CD4-positive, CD25-positive, alpha-beta regulatory T cell (primary cell): Measurements from ENCODE around the gene PASK. TPM values are rescaled to one million over a fixed set of nuclear protein-coding genes. Genes with fewer than 3 reads are reported as not detected.

Source experiments
- ATAC-seq, 2 donors: fragments of 150-1000 bp; cut with Tn5 transposase; one replicate each; pipeline ENCODE4 v1.10.0; 2021; ENCODE audit warnings: low read depth in 2 of 2, moderate number of reproducible peaks in 2 of 2, moderate library complexity in 1 of 2
- DNase-seq, 3 donors: peaks; one replicate each; pipeline versions ENCODE4 v3.0.0 to v3.0.0-alpha.2; 2012 to 2022; ENCODE audit warnings: mixed read lengths in 1 of 3
- H3K27ac ChIP-seq: one replicate; pipeline ENCODE4 v1.7.0; 2013; ENCODE audit warnings: mild to moderate bottlenecking, low read length; ENCODE audit not compliant: insufficient read depth, poor library complexity, severe bottlenecking
- H3K27me3 ChIP-seq: one replicate; pipeline ENCODE4 v1.7.0; 2013; ENCODE audit warnings: low read length; ENCODE audit not compliant: control insufficient read depth, insufficient read depth
- H3K36me3 ChIP-seq: one replicate; pipeline ENCODE4 v1.7.0; 2013; ENCODE audit warnings: mild to moderate bottlenecking, low read length, moderate library complexity; ENCODE audit not compliant: control insufficient read depth, insufficient read depth
- H3K4me1 ChIP-seq: 2 replicates; pipeline ENCODE4 v1.7.0; 2013; ENCODE audit warnings: mild to moderate bottlenecking, low read length; ENCODE audit not compliant: insufficient read depth, control insufficient read depth, poor library complexity, severe bottlenecking
- H3K4me3 ChIP-seq: one replicate; pipeline ENCODE4 v1.7.0; 2013; ENCODE audit warnings: low read depth, mild to moderate bottlenecking, low read length, moderate library complexity
- H3K9me3 ChIP-seq, 2 experiments: 1 replicate in 1 of 2; 2 replicates in 1 of 2; pipeline ENCODE4 v1.7.0; 2013; ENCODE audit warnings: low read length in 2 of 2, mild to moderate bottlenecking in 1 of 2, moderate library complexity in 1 of 2; ENCODE audit not compliant: control insufficient read depth in 2 of 2
- H3K27ac Mint-ChIP-seq, 3 donors: one replicate each; pipeline ENCODE4 v1.8.0; 2020 to 2022; ENCODE audit warnings: mild to moderate bottlenecking in 3 of 3, mixed read lengths in 3 of 3, moderate library complexity in 2 of 3
- H3K27me3 Mint-ChIP-seq: one replicate; pipeline ENCODE4 v1.8.0; 2022; ENCODE audit warnings: mild to moderate bottlenecking, mixed read lengths
- H3K36me3 Mint-ChIP-seq: one replicate; pipeline ENCODE4 v1.8.0; 2020; ENCODE audit warnings: mixed read lengths
- H3K4me1 Mint-ChIP-seq, 4 donors: one replicate each; pipeline ENCODE4 v1.8.0; 2020 to 2022; ENCODE audit warnings: mixed read lengths in 4 of 4, mild to moderate bottlenecking in 1 of 4
- H3K4me3 Mint-ChIP-seq, 4 donors: one replicate each; pipeline ENCODE4 v1.8.0; 2020 to 2022; ENCODE audit warnings: mild to moderate bottlenecking in 4 of 4, mixed read lengths in 4 of 4, moderate library complexity in 3 of 4
- H3K9me3 Mint-ChIP-seq, 7 donors: one replicate each; pipeline ENCODE4 v1.8.0; 2020 to 2022; ENCODE audit warnings: mixed read lengths in 7 of 7, mild to moderate bottlenecking in 3 of 7, moderate library complexity in 2 of 7
- polyA plus RNA-seq, 4 donors: library from polyadenylated mRNA; unstranded; fragments of 300-500 nt; fragmentation: Illumina TruSeq; gene quantifications; one replicate each; pipeline ENCODE4 v1.2.3, GENCODE V29; 2021
- total RNA-seq: library from RNA; stranded (reverse); gene quantifications from one replicate; pipeline ENCODE4 v1.2.3, GENCODE V29; 2022

PASK gene
- total and polyA plus RNA-seq, 5 donors from 2014 or later: 15.9 to 160 (median 23.0) TPM

DNA sequence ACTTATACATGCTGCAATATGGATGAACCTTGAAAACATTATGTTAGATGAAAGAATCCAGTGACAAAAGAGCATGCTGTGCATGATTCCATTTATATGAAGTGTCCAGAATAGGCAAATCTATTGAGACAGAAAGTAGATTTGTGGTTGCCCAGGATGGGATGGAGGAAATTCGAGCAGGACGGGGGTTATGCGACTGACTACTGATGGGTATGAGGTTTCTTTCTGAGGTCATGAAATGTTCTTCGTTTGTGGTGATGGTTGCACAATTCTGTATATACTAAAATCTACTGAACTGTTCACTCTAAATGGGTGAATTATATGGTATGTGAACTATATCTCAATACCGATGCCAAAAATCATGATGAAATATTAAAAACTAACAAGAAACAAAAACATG, 28.3 kb downstream of the PASK start:
- Mint-ChIP-seq H3K27me3 (no peaks in the 10 kb centered on the region), H3K4me3 (no peak overlapping the region), H3K9me3 (peaks cover 0 to 1% (median 0%) of the 10 kb centered on the region in 7 donors), H3K4me1 (peaks cover 11 to 33% (median 16%) of the 10 kb centered on the region in 4 donors), H3K36me3 (peaks cover 36% of the 10 kb centered on the region), H3K27ac (peak overlapping the region in 1 of 3 donors; percentile 44)
- ATAC-seq (no peak), DNase-seq (no peak)
- Histone ChIP-seq H3K36me3 (peaks cover 18% of the 10 kb centered on the region), H3K27ac (no peak overlapping the region), H3K9me3 (no peaks in the 10 kb centered on the region), H3K4me1 (peaks cover 22% of the 10 kb centered on the region), H3K27me3 (no peaks in the 10 kb centered on the region), H3K4me3 (no peak overlapping the region)

DNA sequence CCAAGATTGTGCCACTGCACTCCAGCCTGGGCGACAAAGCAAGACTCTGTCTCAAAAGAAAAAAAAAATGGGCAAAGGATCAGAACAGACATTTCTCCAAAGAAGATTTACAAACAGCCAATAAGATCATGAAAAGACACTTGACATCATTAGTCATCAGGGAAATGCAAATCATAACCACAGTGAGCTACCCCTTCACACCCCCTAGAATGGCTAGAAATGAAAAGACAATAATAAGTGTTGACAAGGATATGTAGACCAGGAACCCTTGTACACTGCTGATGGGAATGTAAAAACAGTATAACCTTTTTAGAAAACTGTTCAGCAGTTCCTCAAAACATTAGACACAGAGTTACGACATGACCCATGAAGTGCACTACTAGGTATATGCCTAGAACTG, 28.8 kb downstream of the PASK start:
- Mint-ChIP-seq H3K27me3 (no peaks in the 10 kb centered on the region), H3K4me3 (no peak overlapping the region), H3K4me1 (peaks cover 11 to 28% (median 14%) of the 10 kb centered on the region in 4 donors), H3K27ac (peak overlapping the region in 1 of 3 donors; percentile 60), H3K9me3 (peaks cover 0 to 1% (median 0%) of the 10 kb centered on the region in 7 donors), H3K36me3 (peaks cover 38% of the 10 kb centered on the region)
- Histone ChIP-seq H3K4me3 (no peak overlapping the region), H3K27me3 (no peaks in the 10 kb centered on the region), H3K9me3 (no peaks in the 10 kb centered on the region), H3K36me3 (peaks cover 18% of the 10 kb centered on the region), H3K27ac (no peak overlapping the region), H3K4me1 (peaks cover 17% of the 10 kb centered on the region)
- ATAC-seq (no peak), DNase-seq (no peak)

DNA sequence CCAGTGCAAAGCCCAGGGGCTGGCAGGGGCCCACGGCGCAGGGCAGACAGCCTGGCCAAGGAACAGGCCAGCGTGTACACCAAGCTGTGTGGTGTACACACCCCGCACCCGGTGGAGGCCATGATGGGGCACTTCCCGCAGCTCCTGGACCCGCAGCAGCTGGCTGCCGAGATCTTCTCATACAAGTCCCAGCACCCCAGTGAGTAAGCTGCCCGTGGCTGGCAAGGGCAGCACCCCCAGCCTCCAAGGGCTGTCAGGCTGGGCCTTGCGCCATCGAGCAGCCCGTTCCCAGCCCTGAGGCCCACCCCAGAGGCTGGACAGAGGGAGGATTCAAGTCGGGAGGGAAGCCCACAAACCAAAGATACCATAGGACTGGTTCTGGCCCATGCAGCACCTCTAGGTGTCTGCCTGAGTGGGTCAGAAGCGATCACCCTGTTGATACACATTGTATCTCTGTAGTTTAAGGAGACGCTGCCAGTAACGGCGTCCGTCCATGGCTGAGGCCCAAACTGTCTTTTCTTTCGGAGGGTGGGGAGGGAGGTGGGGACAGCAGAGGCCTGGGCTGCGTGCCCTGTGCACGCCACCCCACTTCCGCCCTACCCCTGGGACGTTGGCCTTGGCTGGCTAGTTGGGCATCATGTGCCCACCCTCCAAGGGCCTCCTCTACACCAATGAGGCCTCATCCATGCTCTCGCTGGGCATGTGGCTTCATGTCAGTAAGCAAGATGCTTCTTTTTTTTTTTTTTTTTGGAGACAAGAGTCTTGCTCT, 30.4 kb downstream of the PASK start:
- DNase-seq (no peak), ATAC-seq (no peak)
- Mint-ChIP-seq H3K27me3 (no peaks in the 10 kb centered on the region), H3K27ac (no peak overlapping the region), H3K4me1 (peaks cover 8 to 23% (median 14%) of the 10 kb centered on the region in 4 donors), H3K4me3 (no peak overlapping the region), H3K36me3 (peaks cover 52% of the 10 kb centered on the region), H3K9me3 (peaks cover 0 to 1% (median 0%) of the 10 kb centered on the region in 7 donors)
- Histone ChIP-seq H3K36me3 (peaks cover 31% of the 10 kb centered on the region), H3K4me3 (no peak overlapping the region), H3K9me3 (no peaks in the 10 kb centered on the region), H3K4me1 (peaks cover 8% of the 10 kb centered on the region), H3K27ac (no peak overlapping the region), H3K27me3 (no peaks in the 10 kb centered on the region)

GRCh38 chr2:241116606-241117560, 32.4 kb downstream of the PASK start:
- Histone ChIP-seq H3K27me3 (no peaks in the 10 kb centered on the region), H3K4me1 (peaks cover 10% of the 10 kb centered on the region), H3K36me3 (peaks cover 29% of the 10 kb centered on the region), H3K9me3 (no peaks in the 10 kb centered on the region), H3K27ac (no peak overlapping the region), H3K4me3 (no peak overlapping the region)
- Mint-ChIP-seq H3K27ac (peak overlapping the region in 2 of 3 donors; percentile 55 to 62), H3K4me1 (peaks cover 5 to 24% (median 16%) of the 10 kb centered on the region in 4 donors), H3K27me3 (no peaks in the 10 kb centered on the region), H3K36me3 (peaks cover 63% of the 10 kb centered on the region), H3K9me3 (no peaks in the 10 kb centered on the region), H3K4me3 (peak overlapping the region in 1 of 4 donors; percentile 22)
- DNase-seq (no peak), ATAC-seq (no peak)

DNA sequence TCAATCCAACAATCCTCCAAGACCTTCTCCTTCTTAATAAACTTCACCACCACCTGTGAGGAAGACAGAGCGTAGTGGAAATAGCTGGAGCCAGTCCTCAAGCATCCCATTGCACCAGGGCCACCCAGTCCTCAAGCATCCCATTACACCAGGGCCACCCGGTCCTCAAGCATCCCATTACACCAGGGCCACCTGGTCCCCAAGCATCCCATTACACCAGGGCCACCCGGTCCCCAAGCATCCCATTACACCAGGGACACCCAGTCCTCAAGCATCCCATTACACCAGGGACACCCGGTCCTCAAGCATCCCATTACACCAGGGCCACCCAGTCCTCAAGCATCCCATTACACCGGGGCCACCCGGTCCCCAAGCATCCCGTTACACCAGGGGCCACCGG, 33.9 kb downstream of the PASK start:
- Mint-ChIP-seq H3K36me3 (peaks cover 54% of the 10 kb centered on the region), H3K27ac (no peak overlapping the region), H3K9me3 (peaks cover 0 to 3% (median 0%) of the 10 kb centered on the region in 7 donors)

GRCh38 chr2:241114836-241115235, 34.4 kb downstream of the PASK start:
- H3K27ac ChIP-seq: no peak overlapping the region
- H3K9me3 ChIP-seq: no peaks in the 10 kb centered on the region
- no peak overlapping the region for H3K4me3 ChIP-seq
- Mint-ChIP-seq H3K27ac (peak overlapping the region in 1 of 3 donors; percentile 2), H3K4me3 (peak overlapping the region in 1 of 4 donors; percentile 83), H3K4me1 (peaks cover 4 to 39% (median 26%) of the 10 kb centered on the region in 4 donors), H3K9me3 (peaks cover 0 to 3% (median 0%) of the 10 kb centered on the region in 7 donors), H3K36me3 (peaks cover 53% of the 10 kb centered on the region), H3K27me3 (no peaks in the 10 kb centered on the region)
- DNase-seq: no peak
- peaks cover 22% of the 10 kb centered on the region for H3K36me3 ChIP-seq
- H3K4me1 ChIP-seq: peaks cover 30% of the 10 kb centered on the region
- no peak for ATAC-seq
- no peaks in the 10 kb centered on the region for H3K27me3 ChIP-seq

More for the DNA sequence above, 33.9 kb downstream of the PASK start:
- H3K4me1 Mint-ChIP-seq: peaks cover 0 to 34% (median 22%) of the 10 kb centered on the region in 4 donors
- Histone ChIP-seq H3K27ac (no peak overlapping the region), H3K4me3 (no peak overlapping the region), H3K9me3 (no peaks in the 10 kb centered on the region), H3K36me3 (peaks cover 22% of the 10 kb centered on the region), H3K27me3 (no peaks in the 10 kb centered on the region), H3K4me1 (peaks cover 24% of the 10 kb centered on the region)
- ATAC-seq (no peak), DNase-seq (no peak)
- H3K27me3 Mint-ChIP-seq: no peaks in the 10 kb centered on the region
- H3K4me3 Mint-ChIP-seq: no peak overlapping the region

- Mint-ChIP-seq H3K36me3 (peaks cover 51% of the 10 kb centered on the region), H3K27me3 (no peaks in the 10 kb centered on the region), H3K4me1 (peaks cover 16 to 61% (median 35%) of the 10 kb centered on the region in 4 donors), H3K4me3 (peak overlapping the region; percentile 88 to 92 (median 90)), H3K27ac (peak overlapping the region in 2 of 3 donors; percentile 92 to 98), H3K9me3 (peaks cover 0 to 6% (median 0%) of the 10 kb centered on the region in 7 donors)
- Histone ChIP-seq H3K27me3 (no peaks in the 10 kb centered on the region), H3K4me1 (peaks cover 52% of the 10 kb centered on the region), H3K4me3 (peak overlapping the region; percentile 66), H3K9me3 (no peaks in the 10 kb centered on the region), H3K27ac (peak overlapping the region; percentile 81), H3K36me3 (peaks cover 22% of the 10 kb centered on the region)
- peak in 1 of 3 donors; percentile 24 for DNase-seq
- ATAC-seq: no peak
These were observed 36.7 kb downstream of the PASK start for GRCh38 chr2:241112592-241112991.
